Activated T-cell treated with anti-CD3 and anti-CD28 coated beads, Interleukin-2, amount 50 U/mL, for 24 hours (primary cell): ENCODE data around the gene FBXO10.

Experiments used
- DNase-seq: peaks from one replicate; pipeline ENCODE4 v3.0.0-alpha.2; 2020
- H3K27ac Mint-ChIP-seq: 2 replicates; pipeline ENCODE4 v1.8.0; 2020; ENCODE audit warnings: mild to moderate bottlenecking, mixed read lengths
- H3K27me3 Mint-ChIP-seq: 2 replicates; pipeline ENCODE4 v1.8.0; 2020; ENCODE audit warnings: mixed read lengths
- H3K36me3 Mint-ChIP-seq: 2 replicates; pipeline ENCODE4 v1.8.0; 2020; ENCODE audit warnings: low read depth, mixed read lengths
- H3K4me1 Mint-ChIP-seq: 2 replicates; pipeline ENCODE4 v1.8.0; 2020; ENCODE audit warnings: low read depth, mixed read lengths
- H3K4me3 Mint-ChIP-seq: 2 replicates; pipeline ENCODE4 v1.8.0; 2020; ENCODE audit warnings: mild to moderate bottlenecking, moderate library complexity, mixed read lengths
- H3K9me3 Mint-ChIP-seq: 2 replicates; pipeline ENCODE4 v1.8.0; 2020; ENCODE audit warnings: mixed read lengths

The FBXO10 gene

GRCh38 chr9:37575921-37576721 is at the start of gene FBXO10:
TSS of gene FBXO10 (minus strand) at chr9:37576380. CDS start at chr9:37541768, 34,612 bp downstream.
- peak within 1 kb of the TSS; percentile 45 for H3K27ac Mint-ChIP-seq
- no peaks in the 10 kb centered on the region for H3K9me3 Mint-ChIP-seq
- no peaks in the 10 kb centered on the region for H3K27me3 Mint-ChIP-seq
- H3K4me3 Mint-ChIP-seq = peak within 1 kb of the TSS; percentile 78
- H3K4me1 Mint-ChIP-seq = peaks cover 29% of the 10 kb centered on the region
- DNase-seq = peak; percentile 66
- peaks cover 57% of the 10 kb centered on the region for H3K36me3 Mint-ChIP-seq

GRCh38 chr9:37625758-37626147 is 49.6 kb upstream of the FBXO10 start:
- Mint-ChIP-seq H3K9me3 (no peaks in the 10 kb centered on the region), H3K27ac (no peak overlapping the region), H3K27me3 (no peaks in the 10 kb centered on the region), H3K4me1 (no peaks in the 10 kb centered on the region), H3K4me3 (no peak overlapping the region), H3K36me3 (no peaks in the 10 kb centered on the region)
- no peak for DNase-seq

GRCh38 chr9:37625036-37625757 is 49.0 kb upstream of the FBXO10 start:
- Mint-ChIP-seq H3K27me3 (no peaks in the 10 kb centered on the region), H3K36me3 (no peaks in the 10 kb centered on the region), H3K4me1 (no peaks in the 10 kb centered on the region), H3K9me3 (no peaks in the 10 kb centered on the region), H3K4me3 (no peak overlapping the region), H3K27ac (no peak overlapping the region)
- no peak for DNase-seq

- Mint-ChIP-seq H3K4me3 (no peak overlapping the region), H3K36me3 (no peaks in the 10 kb centered on the region), H3K9me3 (no peaks in the 10 kb centered on the region), H3K27me3 (no peaks in the 10 kb centered on the region), H3K27ac (no peak overlapping the region), H3K4me1 (no peaks in the 10 kb centered on the region)
- DNase-seq = no peak
Observed at GRCh38 chr9:37624073-37624472, 47.9 kb upstream of the FBXO10 start.

- Mint-ChIP-seq H3K9me3 (no peaks in the 10 kb centered on the region), H3K27ac (no peak overlapping the region), H3K36me3 (no peaks in the 10 kb centered on the region), H3K27me3 (no peaks in the 10 kb centered on the region), H3K4me3 (no peak overlapping the region), H3K4me1 (no peaks in the 10 kb centered on the region)
- no peak for DNase-seq
Observed at GRCh38 chr9:37623267-37623666, 47.1 kb upstream of the FBXO10 start.

- Mint-ChIP-seq H3K27me3 (no peaks in the 10 kb centered on the region), H3K27ac (no peak overlapping the region), H3K9me3 (no peaks in the 10 kb centered on the region), H3K4me3 (no peak overlapping the region), H3K36me3 (no peaks in the 10 kb centered on the region), H3K4me1 (no peaks in the 10 kb centered on the region)
- no peak for DNase-seq
Observed at GRCh38 chr9:37622462-37622861, 46.3 kb upstream of the FBXO10 start.

GRCh38 chr9:37621273-37622121 is 45.3 kb upstream of the FBXO10 start:
- no peak for DNase-seq
- no peaks in the 10 kb centered on the region for H3K36me3 Mint-ChIP-seq
- H3K9me3 Mint-ChIP-seq = no peaks in the 10 kb centered on the region
- no peaks in the 10 kb centered on the region for H3K4me1 Mint-ChIP-seq
- no peaks in the 10 kb centered on the region for H3K27me3 Mint-ChIP-seq
- no peak overlapping the region for H3K4me3 Mint-ChIP-seq
- H3K27ac Mint-ChIP-seq = no peak overlapping the region

- Mint-ChIP-seq H3K27ac (no peak overlapping the region), H3K4me3 (no peak overlapping the region), H3K9me3 (no peaks in the 10 kb centered on the region), H3K27me3 (no peaks in the 10 kb centered on the region), H3K36me3 (no peaks in the 10 kb centered on the region), H3K4me1 (no peaks in the 10 kb centered on the region)
- DNase-seq = no peak
Observed at GRCh38 chr9:37620396-37620795, 44.2 kb upstream of the FBXO10 start.

GRCh38 chr9:37619806-37620205 is 43.6 kb upstream of the FBXO10 start:
- no peaks in the 10 kb centered on the region for H3K9me3 Mint-ChIP-seq
- no peaks in the 10 kb centered on the region for H3K27me3 Mint-ChIP-seq
- H3K4me1 Mint-ChIP-seq = no peaks in the 10 kb centered on the region
- no peak for DNase-seq
- H3K27ac Mint-ChIP-seq = no peak overlapping the region
- H3K36me3 Mint-ChIP-seq = no peaks in the 10 kb centered on the region
- no peak overlapping the region for H3K4me3 Mint-ChIP-seq

- Mint-ChIP-seq H3K9me3 (no peaks in the 10 kb centered on the region), H3K27me3 (no peaks in the 10 kb centered on the region), H3K4me1 (no peaks in the 10 kb centered on the region), H3K36me3 (no peaks in the 10 kb centered on the region), H3K4me3 (no peak overlapping the region), H3K27ac (no peak overlapping the region)
- DNase-seq = no peak
Observed at GRCh38 chr9:37618817-37619216, 42.6 kb upstream of the FBXO10 start.

- Mint-ChIP-seq H3K27me3 (no peaks in the 10 kb centered on the region), H3K36me3 (no peaks in the 10 kb centered on the region), H3K9me3 (no peaks in the 10 kb centered on the region), H3K4me3 (no peak overlapping the region), H3K27ac (no peak overlapping the region), H3K4me1 (no peaks in the 10 kb centered on the region)
- DNase-seq = no peak
Observed at GRCh38 chr9:37617832-37618231, 41.7 kb upstream of the FBXO10 start.

- H3K36me3 Mint-ChIP-seq = no peaks in the 10 kb centered on the region
- H3K9me3 Mint-ChIP-seq = no peaks in the 10 kb centered on the region
- no peak overlapping the region for H3K4me3 Mint-ChIP-seq
- no peaks in the 10 kb centered on the region for H3K27me3 Mint-ChIP-seq
- H3K27ac Mint-ChIP-seq = no peak overlapping the region
- H3K4me1 Mint-ChIP-seq = no peaks in the 10 kb centered on the region
- DNase-seq = no peak
Observed at GRCh38 chr9:37617161-37617560, 41.0 kb upstream of the FBXO10 start.

GRCh38 chr9:37611961-37612360 is 35.8 kb upstream of the FBXO10 start:
- peaks cover 13% of the 10 kb centered on the region for H3K27me3 Mint-ChIP-seq

GRCh38 chr9:37611014-37611413 is 34.8 kb upstream of the FBXO10 start:
- peaks cover 16% of the 10 kb centered on the region for H3K27me3 Mint-ChIP-seq
- no peak overlapping the region for H3K4me3 Mint-ChIP-seq
- DNase-seq = no peak
- H3K4me1 Mint-ChIP-seq = no peaks in the 10 kb centered on the region
- no peak overlapping the region for H3K27ac Mint-ChIP-seq
- no peaks in the 10 kb centered on the region for H3K36me3 Mint-ChIP-seq
- no peaks in the 10 kb centered on the region for H3K9me3 Mint-ChIP-seq

More at GRCh38 chr9:37611961-37612360, 35.8 kb upstream of the FBXO10 start:
- no peak for DNase-seq
- Mint-ChIP-seq H3K9me3 (no peaks in the 10 kb centered on the region), H3K4me1 (no peaks in the 10 kb centered on the region), H3K4me3 (no peak overlapping the region), H3K36me3 (no peaks in the 10 kb centered on the region), H3K27ac (no peak overlapping the region)
